Measurements from ENCODE around the gene KCNQ1. TPM values are rescaled to one million over a fixed set of nuclear protein-coding genes. Genes with fewer than 3 reads are reported as not detected.

The KCNQ1 gene
- total and polyA plus RNA-seq, 2 experiments from 2014 or later = not detected

DNA sequence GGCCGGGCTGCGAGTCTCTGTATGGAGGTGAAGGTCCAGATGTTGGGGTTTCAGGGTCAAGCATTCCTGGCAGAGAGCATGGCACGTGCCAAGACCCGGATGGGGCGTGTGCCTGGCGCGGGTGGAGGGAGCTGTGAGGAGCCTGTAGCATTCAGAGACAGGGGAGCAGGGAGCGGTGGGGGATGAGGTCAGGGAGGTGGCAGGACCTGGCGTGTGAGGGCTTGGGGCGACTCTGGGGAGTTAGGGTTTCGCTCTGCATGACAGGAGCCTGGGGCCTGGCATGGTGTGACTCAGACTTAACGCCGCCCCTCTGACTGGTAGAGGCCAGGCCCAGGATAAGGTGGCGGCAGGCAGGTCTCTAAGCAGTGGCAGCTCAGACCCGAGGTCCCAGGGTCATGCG lies 103.0 kb downstream of the KCNQ1 start:
- WGBS, 2 experiments (ENCODE audit: low coverage in 1 of 2, low lambda C conversion rate in 2 of 2, missing lambda C conversion rate in 2 of 2) = 82% methylated on average over 16 of the region's 16 CpGs
- no peak for TF ChIP-seq EZH2 (IDR thresholded peaks at IDR 0.05; ENCODE audit: insufficient read depth, poor library complexity, severe bottlenecking)
- no peak for TF ChIP-seq EZH2phosphoT487 (IDR thresholded peaks at IDR 0.05; ENCODE audit: insufficient read depth, low read depth)
- in situ Hi-C loops (cut with MboI) = no loop called here
- no peaks in the 10 kb centered on the region for H4K20me1 ChIP-seq (ENCODE audit: insufficient read depth)
- H3K9ac ChIP-seq = no peak overlapping the region
- no peaks in the 10 kb centered on the region for H3F3A ChIP-seq (ENCODE audit: insufficient read depth)
- no peaks in the 10 kb centered on the region for H3K4me1 ChIP-seq (ENCODE audit: insufficient read depth)
- H3K79me2 ChIP-seq (ENCODE audit: insufficient read depth) = no peaks in the 10 kb centered on the region
- H3K9me3 ChIP-seq (ENCODE audit: low read depth) = no peaks in the 10 kb centered on the region
- peaks cover 38% of the 10 kb centered on the region for H3K27me3 ChIP-seq (replicated peaks; ENCODE audit: insufficient read depth)
- no peaks in the 10 kb centered on the region for H3K9me2 ChIP-seq (ENCODE audit: insufficient read depth)
- no peak overlapping the region for H3K27ac ChIP-seq
- H3K4me3 ChIP-seq = no peak overlapping the region
- no peak overlapping the region for H2AFZ ChIP-seq
- no peak overlapping the region for H3K4me2 ChIP-seq (ENCODE audit: unreplicated experiment)
- DNase-seq = no peak
- no peaks in the 10 kb centered on the region for H3K36me3 ChIP-seq (ENCODE audit: low read depth)

- H3K4me3 ChIP-seq = no peak overlapping the region
- no peak for TF ChIP-seq EZH2 (IDR thresholded peaks at IDR 0.05; ENCODE audit: insufficient read depth, poor library complexity, severe bottlenecking)
- TF ChIP-seq EZH2phosphoT487 (IDR thresholded peaks at IDR 0.05; ENCODE audit: insufficient read depth, low read depth) = no peak
- no peaks in the 10 kb centered on the region for H3K79me2 ChIP-seq (ENCODE audit: insufficient read depth)
- DNase-seq = no peak
- H3K9me3 ChIP-seq (ENCODE audit: low read depth) = no peaks in the 10 kb centered on the region
- no peaks in the 10 kb centered on the region for H4K20me1 ChIP-seq (ENCODE audit: insufficient read depth)
- peaks cover 39% of the 10 kb centered on the region for H3K27me3 ChIP-seq (replicated peaks; ENCODE audit: insufficient read depth)
- WGBS, 2 experiments (ENCODE audit: low coverage in 1 of 2, low lambda C conversion rate in 2 of 2, missing lambda C conversion rate in 2 of 2) = 77 to 78% methylated on average over 12 of the region's 12 CpGs
- no peaks in the 10 kb centered on the region for H3K36me3 ChIP-seq (ENCODE audit: low read depth)
- no peaks in the 10 kb centered on the region for H3F3A ChIP-seq (ENCODE audit: insufficient read depth)
- no peak overlapping the region for H3K4me2 ChIP-seq (ENCODE audit: unreplicated experiment)
- in situ Hi-C loops (cut with MboI) = no loop called here
- H3K4me1 ChIP-seq (ENCODE audit: insufficient read depth) = no peaks in the 10 kb centered on the region
- H3K9ac ChIP-seq = no peak overlapping the region
- H3K9me2 ChIP-seq (ENCODE audit: insufficient read depth) = no peaks in the 10 kb centered on the region
- H3K27ac ChIP-seq = no peak overlapping the region
- H2AFZ ChIP-seq = no peak overlapping the region
These were observed 103.8 kb downstream of the KCNQ1 start for GRCh38 chr11:2548596-2548995.

DNA sequence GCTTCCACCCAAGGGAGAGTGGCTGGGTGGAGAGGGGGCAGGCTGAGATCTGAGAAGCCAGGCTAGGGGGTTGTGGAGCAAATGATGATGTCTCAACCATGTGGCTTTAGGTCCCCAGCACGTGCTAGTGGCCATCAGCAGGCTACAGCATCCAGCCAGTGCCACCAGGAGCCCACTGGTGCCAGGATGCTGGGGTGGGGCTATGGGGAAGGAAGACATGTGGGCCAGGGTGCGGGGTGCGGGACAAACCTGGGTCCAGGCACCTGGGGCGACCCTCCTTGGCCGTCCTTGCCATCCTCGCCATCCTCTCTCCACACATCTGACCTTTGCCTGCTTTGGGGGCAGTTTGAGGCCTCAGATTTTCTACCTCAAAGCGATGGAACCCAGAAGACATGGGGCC lies 104.3 kb downstream of the KCNQ1 start:
- Histone ChIP-seq H3K9ac (no peak overlapping the region), H3F3A (ENCODE audit: insufficient read depth) (no peaks in the 10 kb centered on the region), H3K27me3 (replicated peaks; ENCODE audit: insufficient read depth) (peaks cover 39% of the 10 kb centered on the region), H3K27ac (no peak overlapping the region), H4K20me1 (ENCODE audit: insufficient read depth) (no peaks in the 10 kb centered on the region), H3K4me3 (no peak overlapping the region), H3K9me3 (ENCODE audit: low read depth) (no peaks in the 10 kb centered on the region), H3K4me1 (ENCODE audit: insufficient read depth) (no peaks in the 10 kb centered on the region), H3K9me2 (ENCODE audit: insufficient read depth) (no peaks in the 10 kb centered on the region), H3K4me2 (ENCODE audit: unreplicated experiment) (no peak overlapping the region), H3K36me3 (ENCODE audit: low read depth) (no peaks in the 10 kb centered on the region), H2AFZ (no peak overlapping the region), H3K79me2 (ENCODE audit: insufficient read depth) (no peaks in the 10 kb centered on the region)
- TF ChIP-seq EZH2 (IDR thresholded peaks at IDR 0.05; ENCODE audit: insufficient read depth, poor library complexity, severe bottlenecking) = no peak
- TF ChIP-seq EZH2phosphoT487 (IDR thresholded peaks at IDR 0.05; ENCODE audit: insufficient read depth, low read depth) = no peak
- in situ Hi-C loops (cut with MboI) = no loop called here
- no peak for DNase-seq
- WGBS, 2 experiments (ENCODE audit: low coverage in 1 of 2, low lambda C conversion rate in 2 of 2, missing lambda C conversion rate in 2 of 2) = 78 to 90% methylated on average over 7 of the region's 7 CpGs

GRCh38 chr11:2549491-2549875 lies 104.7 kb downstream of the KCNQ1 start:
- Histone ChIP-seq H3K9me2 (ENCODE audit: insufficient read depth) (no peaks in the 10 kb centered on the region), H3K4me1 (ENCODE audit: insufficient read depth) (no peaks in the 10 kb centered on the region), H3K27me3 (replicated peaks; ENCODE audit: insufficient read depth) (peaks cover 41% of the 10 kb centered on the region), H3K9me3 (ENCODE audit: low read depth) (no peaks in the 10 kb centered on the region), H3K4me3 (no peak overlapping the region), H3K36me3 (ENCODE audit: low read depth) (no peaks in the 10 kb centered on the region), H3K4me2 (ENCODE audit: unreplicated experiment) (no peak overlapping the region), H2AFZ (no peak overlapping the region), H3F3A (ENCODE audit: insufficient read depth) (no peaks in the 10 kb centered on the region), H4K20me1 (ENCODE audit: insufficient read depth) (no peaks in the 10 kb centered on the region), H3K27ac (no peak overlapping the region), H3K79me2 (ENCODE audit: insufficient read depth) (no peaks in the 10 kb centered on the region), H3K9ac (no peak overlapping the region)
- TF ChIP-seq EZH2phosphoT487 (IDR thresholded peaks at IDR 0.05; ENCODE audit: insufficient read depth, low read depth) (no peak), EZH2 (IDR thresholded peaks at IDR 0.05; ENCODE audit: insufficient read depth, poor library complexity, severe bottlenecking) (no peak)
- DNase-seq = no peak
- 47 to 51% methylated on average over 9 to 13 of the region's 13 CpGs for WGBS, 2 experiments (ENCODE audit: low coverage in 1 of 2, low lambda C conversion rate in 2 of 2, missing lambda C conversion rate in 2 of 2)
- in situ Hi-C loops (cut with MboI) = no loop called here
